NAMALWA (cell line): ENCODE results near the gene MTMR8.
"Not testable (repeated sequence)": the region's sequence is repeated elsewhere in the genome, so short reads cannot be mapped to it uniquely, and the experiment has no call there.

Experiments used
- DNase-seq: peaks from one replicate; pipeline ENCODE4 v3.0.0-alpha.2; 2015; ENCODE audit warnings: low spot score

Gene MTMR8

GRCh38 chrX:64394874-64395567 lies at the start of gene MTMR8:
Gene MTMR8, minus strand, starts transcription at chrX:64395452. Its CDS starts 89 bp downstream, at chrX:64395363.
- peak; percentile 81 for DNase-seq

GRCh38 chrX:64439551-64439950 lies 44.3 kb upstream of the MTMR8 start:
- no peak for DNase-seq

GRCh38 chrX:64437665-64438064 lies 42.4 kb upstream of the MTMR8 start:
- DNase-seq: peak; percentile 7

GRCh38 chrX:64437218-64437617 lies 42.0 kb upstream of the MTMR8 start:
- peak; percentile 17 for DNase-seq

GRCh38 chrX:64428371-64428770 lies 33.1 kb upstream of the MTMR8 start:
- no peak for DNase-seq

- DNase-seq: no peak
These were observed 32.5 kb upstream of the MTMR8 start for GRCh38 chrX:64427787-64428186.

GRCh38 chrX:64427281-64427680 lies 32.0 kb upstream of the MTMR8 start:
- DNase-seq: peak; percentile 37

- not testable (repeated sequence) for DNase-seq
These were observed 14.5 kb upstream of the MTMR8 start for GRCh38 chrX:64409730-64410129.

GRCh38 chrX:64398088-64398487 lies 2.8 kb upstream of the MTMR8 start:
- no peak for DNase-seq

- DNase-seq: no peak
These were observed 297 bp upstream of the MTMR8 start for GRCh38 chrX:64395568-64395929.

- no peak for DNase-seq
These were observed 986 bp downstream of the MTMR8 start for GRCh38 chrX:64394059-64394873.

- DNase-seq: no peak
These were observed 5.8 kb downstream of the MTMR8 start for GRCh38 chrX:64389489-64389888.

GRCh38 chrX:64380789-64381188 lies 14.5 kb downstream of the MTMR8 start:
- DNase-seq: not testable (repeated sequence)

GRCh38 chrX:64379924-64380323 lies 15.3 kb downstream of the MTMR8 start:
- no peak for DNase-seq

- no peak for DNase-seq
These were observed 17.5 kb downstream of the MTMR8 start for GRCh38 chrX:64377753-64378152.

GRCh38 chrX:64352081-64352480 lies 43.2 kb downstream of the MTMR8 start:
- DNase-seq: no peak

GRCh38 chrX:64350521-64350920 lies 44.7 kb downstream of the MTMR8 start:
- DNase-seq: no peak

- no peak for DNase-seq
These were observed 45.2 kb downstream of the MTMR8 start for GRCh38 chrX:64350047-64350446.

GRCh38 chrX:64342811-64343210 lies 52.4 kb downstream of the MTMR8 start:
- DNase-seq: no peak

GRCh38 chrX:64338296-64338695 lies 57.0 kb downstream of the MTMR8 start:
- no peak for DNase-seq

GRCh38 chrX:64334467-64334866 lies 60.8 kb downstream of the MTMR8 start:
- DNase-seq: no peak

- DNase-seq: no peak
These were observed 65.0 kb downstream of the MTMR8 start for GRCh38 chrX:64330284-64330683.

GRCh38 chrX:64321507-64321906 lies 73.7 kb downstream of the MTMR8 start:
- no peak for DNase-seq

- no peak for DNase-seq
These were observed 81.6 kb downstream of the MTMR8 start for GRCh38 chrX:64313624-64314023.
